Suprapubic skin (tissue), 4 donors: ENCODE measurements around the gene GLB1L2. TPM values are rescaled to one million over a fixed set of nuclear protein-coding genes. Genes with fewer than 3 reads are reported as not detected.

Experiments
- DNase-seq, 2 donors: peaks; one replicate each; pipeline ENCODE4 v3.0.0-alpha.2; 2019; ENCODE audit warnings: low spot score in 2 of 2
- H3K27ac ChIP-seq: fragments of 200-600 bp; sonication (generic); one replicate; pipeline ENCODE4 v1.5.1; 2019
- H3K27me3 ChIP-seq: fragments of 200-600 bp; sonication (generic); one replicate; pipeline ENCODE4 v1.5.1; 2019
- H3K36me3 ChIP-seq: fragments of 200-600 bp; sonication (generic); one replicate; pipeline ENCODE4 v1.5.1; 2019
- H3K4me1 ChIP-seq: fragments of 200-600 bp; sonication (generic); one replicate; pipeline ENCODE4 v1.5.1; 2019
- H3K4me3 ChIP-seq: fragments of 200-600 bp; sonication (generic); one replicate; pipeline ENCODE4 v1.5.1; 2019; ENCODE audit warnings: mild to moderate bottlenecking
- H3K9me3 ChIP-seq: fragments of 200-600 bp; sonication (generic); one replicate; pipeline ENCODE4 v1.5.1; 2019
- EP300 ChIP-seq: sonication (generic); formaldehyde crosslinking; IDR thresholded peaks from one replicate; pipeline ENCODE4 v1.6.1; 2017; ENCODE audit warnings: antibody characterized with exemption
- POLR2A ChIP-seq, 2 donors: fragments of 450-650 bp; IDR thresholded peaks; one replicate each; pipeline ENCODE4 v1.6.1; 2017; ENCODE audit warnings: antibody characterized with exemption in 2 of 2, mild to moderate bottlenecking in 2 of 2, moderate library complexity in 2 of 2
- POLR2AphosphoS5 ChIP-seq, 3 donors: sonication (generic); formaldehyde crosslinking; IDR thresholded peaks; one replicate each; pipeline ENCODE4 v1.6.1; 2017; ENCODE audit warnings: antibody characterized with exemption in 3 of 3
- WGBS: methylation state at CpG from one replicate; pipeline ENCODE4 v1.1.5; 2018; 5-methylcytosine and 5-hydroxymethylcytosine counted together
- total RNA-seq, 4 donors: library from RNA; depleted of rRNA; stranded (reverse); fragments of >200 nt; gene quantifications; one replicate each; pipeline ENCODE4 v1.1.0, GENCODE V29; 2016
- TF ChIP-seq, protein P1 (sequence below), 2 donors: fragments of 200-600 bp in 1 of 2; fragments of 450-650 bp in 1 of 2; sonication (generic) in 1 of 2; IDR thresholded peaks; one replicate each; pipeline ENCODE4 v1.5.1; 2016 to 2019; ENCODE audit warnings: antibody characterized with exemption in 2 of 2, mild to moderate bottlenecking in 1 of 2, moderate library complexity in 1 of 2

The GLB1L2 gene
- total RNA-seq, 4 donors from 2014 or later: 11.5 to 28.3 (median 21.8) TPM

DNA sequence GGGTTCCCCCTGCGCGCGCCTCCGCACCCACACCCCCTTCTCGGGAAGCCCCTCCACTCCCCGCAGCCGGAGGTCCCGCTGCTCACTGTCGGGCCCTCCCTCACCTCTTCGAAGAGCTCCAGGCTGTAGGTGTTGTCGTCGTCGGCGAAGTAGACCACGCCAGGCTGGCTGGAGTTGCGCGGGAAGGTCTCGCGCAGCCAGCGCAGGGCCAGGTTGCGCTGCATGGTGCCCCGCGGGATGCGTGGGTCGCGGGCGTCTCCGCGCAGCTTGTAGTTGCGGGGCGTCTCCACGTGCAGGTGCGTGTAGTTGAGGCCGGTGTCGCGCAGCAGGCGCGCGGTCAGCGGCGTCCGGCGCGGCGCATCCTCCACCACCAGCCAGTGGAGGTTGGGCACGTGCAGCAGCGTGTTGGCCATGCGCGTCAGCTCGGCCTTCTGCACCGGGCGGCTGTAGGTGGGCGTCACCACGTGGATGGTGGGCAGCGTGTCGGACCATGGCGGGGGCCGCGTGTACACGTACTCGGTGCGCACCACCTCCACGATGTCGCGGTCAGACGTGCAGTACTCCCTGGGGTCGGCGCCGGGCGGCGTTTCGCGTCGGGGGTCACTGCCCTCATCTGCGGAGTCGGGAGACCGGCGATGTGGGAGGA, 51.9 kb downstream of the GLB1L2 start:
- Histone ChIP-seq H3K4me3 (no peak overlapping the region), H3K27ac (no peak overlapping the region), H3K9me3 (no peaks in the 10 kb centered on the region), H3K27me3 (peaks cover 27% of the 10 kb centered on the region), H3K4me1 (peaks cover 6% of the 10 kb centered on the region), H3K36me3 (no peaks in the 10 kb centered on the region)
- DNase-seq: no peak
- TF ChIP-seq POLR2A (IDR thresholded peaks at IDR 0.05) (no peak), EP300 (no peak), POLR2AphosphoS5 (IDR thresholded peaks at IDR 0.05) (no peak)
- TF ChIP-seq, protein P1, sequence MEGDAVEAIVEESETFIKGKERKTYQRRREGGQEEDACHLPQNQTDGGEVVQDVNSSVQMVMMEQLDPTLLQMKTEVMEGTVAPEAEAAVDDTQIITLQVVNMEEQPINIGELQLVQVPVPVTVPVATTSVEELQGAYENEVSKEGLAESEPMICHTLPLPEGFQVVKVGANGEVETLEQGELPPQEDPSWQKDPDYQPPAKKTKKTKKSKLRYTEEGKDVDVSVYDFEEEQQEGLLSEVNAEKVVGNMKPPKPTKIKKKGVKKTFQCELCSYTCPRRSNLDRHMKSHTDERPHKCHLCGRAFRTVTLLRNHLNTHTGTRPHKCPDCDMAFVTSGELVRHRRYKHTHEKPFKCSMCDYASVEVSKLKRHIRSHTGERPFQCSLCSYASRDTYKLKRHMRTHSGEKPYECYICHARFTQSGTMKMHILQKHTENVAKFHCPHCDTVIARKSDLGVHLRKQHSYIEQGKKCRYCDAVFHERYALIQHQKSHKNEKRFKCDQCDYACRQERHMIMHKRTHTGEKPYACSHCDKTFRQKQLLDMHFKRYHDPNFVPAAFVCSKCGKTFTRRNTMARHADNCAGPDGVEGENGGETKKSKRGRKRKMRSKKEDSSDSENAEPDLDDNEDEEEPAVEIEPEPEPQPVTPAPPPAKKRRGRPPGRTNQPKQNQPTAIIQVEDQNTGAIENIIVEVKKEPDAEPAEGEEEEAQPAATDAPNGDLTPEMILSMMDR (IDR thresholded peaks at IDR 0.05): no peak
- 93% methylated on average over 61 of the region's 78 CpGs for whole genome bisulfite sequencing

DNA sequence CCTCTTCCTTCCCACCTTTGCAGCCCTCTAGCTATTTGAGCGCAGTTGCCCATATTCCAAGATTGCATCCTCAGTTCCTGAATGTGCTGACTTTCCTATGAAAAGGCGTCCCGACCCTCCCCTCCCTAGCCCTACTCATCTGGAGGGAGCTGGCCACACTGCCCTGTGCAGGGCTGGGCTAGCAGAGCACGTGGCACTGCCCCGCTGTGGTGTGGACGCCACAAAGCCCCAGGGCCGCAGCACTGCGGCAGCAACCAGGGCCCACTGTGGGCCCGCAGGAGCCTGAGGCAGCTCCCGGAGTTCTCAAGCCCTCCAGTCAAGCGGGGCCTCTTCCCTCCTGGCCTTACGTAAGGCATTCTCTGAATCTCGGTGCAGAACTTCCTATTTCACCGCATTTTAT, 52.6 kb downstream of the GLB1L2 start:
- Histone ChIP-seq H3K36me3 (no peaks in the 10 kb centered on the region), H3K9me3 (no peaks in the 10 kb centered on the region), H3K27me3 (peaks cover 30% of the 10 kb centered on the region), H3K4me3 (no peak overlapping the region), H3K4me1 (peaks cover 6% of the 10 kb centered on the region), H3K27ac (no peak overlapping the region)
- WGBS: 84% methylated on average over 10 of the region's 14 CpGs
- TF ChIP-seq POLR2A (IDR thresholded peaks at IDR 0.05) (no peak), POLR2AphosphoS5 (IDR thresholded peaks at IDR 0.05) (no peak), EP300 (no peak)
- TF ChIP-seq, protein P1 (IDR thresholded peaks at IDR 0.05): no peak
- no peak for DNase-seq

DNA sequence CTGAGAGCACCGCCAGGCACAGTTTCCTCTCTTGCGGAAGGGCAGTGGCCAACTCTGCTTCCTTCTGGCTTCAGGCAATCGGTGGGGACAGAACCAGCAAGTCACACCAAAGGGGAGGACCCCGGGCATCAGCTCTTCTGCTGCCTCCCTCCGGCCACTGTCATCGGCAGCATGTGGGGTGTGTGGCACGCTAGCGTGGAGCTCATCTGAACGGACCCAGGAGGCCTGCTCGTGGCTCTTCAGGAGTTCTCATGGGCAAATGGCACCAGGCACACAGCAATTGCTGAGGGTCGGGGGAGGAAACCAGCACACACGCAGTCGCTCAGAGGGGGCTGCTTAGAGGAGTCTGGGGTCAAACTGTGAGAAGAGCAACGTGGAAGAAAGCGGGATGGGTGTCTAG, 53.4 kb downstream of the GLB1L2 start:
- no peak for DNase-seq
- no peak overlapping the region for H3K27ac ChIP-seq
- WGBS: 88% methylated on average over 15 of the region's 15 CpGs
- H3K4me1 ChIP-seq: peaks cover 6% of the 10 kb centered on the region
- H3K36me3 ChIP-seq: no peaks in the 10 kb centered on the region
- peaks cover 37% of the 10 kb centered on the region for H3K27me3 ChIP-seq
- no peaks in the 10 kb centered on the region for H3K9me3 ChIP-seq
- H3K4me3 ChIP-seq: no peak overlapping the region
- TF ChIP-seq, protein P1 (IDR thresholded peaks at IDR 0.05): no peak
- TF ChIP-seq POLR2A (IDR thresholded peaks at IDR 0.05) (no peak), EP300 (no peak), POLR2AphosphoS5 (IDR thresholded peaks at IDR 0.05) (no peak)

DNA sequence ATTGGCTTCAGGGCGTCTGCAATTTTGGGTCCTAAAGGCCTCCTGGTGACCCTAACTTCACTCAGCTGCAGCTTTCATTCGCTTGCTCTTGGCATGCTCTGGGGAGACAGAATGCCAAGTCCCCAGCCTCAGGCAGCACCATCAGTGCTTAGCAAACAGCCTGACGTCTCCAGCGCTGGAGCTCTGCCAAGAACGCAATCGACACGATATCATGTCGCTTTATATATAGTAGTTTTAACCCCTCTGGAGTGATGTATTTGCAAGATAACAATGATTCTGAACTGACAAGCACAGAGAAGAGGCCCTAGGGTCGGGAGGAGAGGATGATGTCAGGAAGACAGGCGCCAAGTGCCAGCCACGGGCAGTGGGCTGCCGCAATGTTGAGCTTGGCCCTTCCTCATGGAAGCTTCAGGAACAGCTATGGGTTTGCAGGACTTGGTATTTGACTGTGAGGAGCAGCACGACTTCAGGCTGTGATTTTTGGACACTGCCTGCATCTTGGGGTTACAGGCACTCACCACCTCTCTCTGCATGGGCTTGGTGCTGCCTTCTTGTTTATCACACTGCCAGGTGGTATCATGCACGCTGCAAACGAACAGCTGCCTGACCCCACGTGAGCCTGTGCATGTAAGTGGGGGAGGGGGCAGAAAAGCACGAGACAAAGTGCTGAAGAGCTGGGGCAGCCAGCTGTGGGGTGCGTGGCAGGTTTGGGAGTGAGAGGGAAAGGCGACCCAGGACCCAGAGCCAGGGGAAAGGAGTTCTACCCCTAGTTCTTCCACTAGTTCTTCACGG, 54.2 kb downstream of the GLB1L2 start:
- WGBS: 42% methylated on average over 18 of the region's 20 CpGs
- Histone ChIP-seq H3K27ac (no peak overlapping the region), H3K36me3 (no peaks in the 10 kb centered on the region), H3K9me3 (no peaks in the 10 kb centered on the region), H3K4me3 (no peak overlapping the region), H3K4me1 (peaks cover 6% of the 10 kb centered on the region), H3K27me3 (peaks cover 39% of the 10 kb centered on the region)
- DNase-seq: no peak
- TF ChIP-seq, protein P1 (IDR thresholded peaks at IDR 0.05): no peak
- TF ChIP-seq EP300: no peak
- TF ChIP-seq POLR2A (IDR thresholded peaks at IDR 0.05): no peak
- no peak for TF ChIP-seq POLR2AphosphoS5 (IDR thresholded peaks at IDR 0.05)

DNA sequence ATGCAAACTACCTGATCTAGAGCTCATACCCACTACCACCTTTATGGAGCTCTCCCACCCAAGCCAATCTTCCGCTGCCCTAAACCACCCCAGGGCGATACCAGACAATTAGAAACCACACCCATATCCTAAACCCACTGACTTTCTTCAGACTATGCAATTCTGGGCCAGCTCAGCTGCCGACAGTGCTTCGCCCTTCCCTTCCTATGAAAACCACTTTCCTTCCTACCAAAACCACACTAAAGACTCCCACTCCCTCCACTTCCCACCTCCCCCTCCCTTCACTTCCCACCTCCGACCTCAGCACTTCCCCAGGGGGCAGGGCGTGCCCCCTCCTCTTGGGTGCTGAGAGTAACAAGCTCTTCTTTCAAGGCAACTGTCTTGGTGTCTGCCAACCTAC, 55.2 kb downstream of the GLB1L2 start:
- no peak for DNase-seq
- Histone ChIP-seq H3K27ac (no peak overlapping the region), H3K36me3 (no peaks in the 10 kb centered on the region), H3K4me1 (peaks cover 6% of the 10 kb centered on the region), H3K9me3 (no peaks in the 10 kb centered on the region), H3K4me3 (no peak overlapping the region), H3K27me3 (peaks cover 45% of the 10 kb centered on the region)
- WGBS: 44% methylated on average over 6 of the region's 6 CpGs
- TF ChIP-seq POLR2A (IDR thresholded peaks at IDR 0.05) (no peak), POLR2AphosphoS5 (IDR thresholded peaks at IDR 0.05) (no peak), EP300 (no peak)
- TF ChIP-seq, protein P1 (IDR thresholded peaks at IDR 0.05): no peak
